BE2C (cell line): ENCODE measurements around the gene SIRPG.

Source experiments
- DNase-seq: peaks from one replicate; pipeline ENCODE4 v3.0.0-alpha.2; 2020
- H3K27me3 ChIP-seq: fragments of 250-450 bp; sonication (Bioruptor Pico); 2 replicates; pipeline ENCODE4 v1.5.1; 2020; ENCODE audit warnings: mild to moderate bottlenecking
- H3K36me3 ChIP-seq: fragments of 250-450 bp; sonication (Bioruptor Pico); 2 replicates; pipeline ENCODE4 v1.5.1; 2020; ENCODE audit warnings: mild to moderate bottlenecking
- H3K4me1 ChIP-seq: fragments of 250-450 bp; sonication (Bioruptor Pico); 2 replicates; pipeline ENCODE4 v1.5.1; 2020
- H3K4me3 ChIP-seq: 2 replicates; pipeline ENCODE4 v1.5.1; 2011; ENCODE audit warnings: low read depth, low read length
- H3K9me3 ChIP-seq: fragments of 250-450 bp; sonication (Bioruptor Pico); 2 replicates; pipeline ENCODE4 v1.5.1; 2020
- CTCF ChIP-seq: IDR thresholded peaks from 2 replicates; pipeline ENCODE4 v1.5.1; 2012; ENCODE audit warnings: mild to moderate bottlenecking, low read depth, low read length

The SIRPG gene

GRCh38 chr20:1674361-1674760 is 16.8 kb upstream of the SIRPG start:
- DNase-seq = no peak
- H3K4me1 ChIP-seq = no peaks in the 10 kb centered on the region
- H3K36me3 ChIP-seq = no peaks in the 10 kb centered on the region
- H3K9me3 ChIP-seq = no peaks in the 10 kb centered on the region
- no peak overlapping the region for H3K4me3 ChIP-seq
- TF ChIP-seq CTCF = no peak
- H3K27me3 ChIP-seq = no peaks in the 10 kb centered on the region

GRCh38 chr20:1673424-1673823 is 15.8 kb upstream of the SIRPG start:
- Histone ChIP-seq H3K4me3 (no peak overlapping the region), H3K9me3 (no peaks in the 10 kb centered on the region), H3K36me3 (no peaks in the 10 kb centered on the region), H3K4me1 (no peaks in the 10 kb centered on the region), H3K27me3 (no peaks in the 10 kb centered on the region)
- DNase-seq = no peak
- TF ChIP-seq CTCF = no peak

GRCh38 chr20:1672728-1673127 is 15.1 kb upstream of the SIRPG start:
- DNase-seq = no peak
- Histone ChIP-seq H3K4me3 (no peak overlapping the region), H3K9me3 (no peaks in the 10 kb centered on the region), H3K36me3 (no peaks in the 10 kb centered on the region), H3K27me3 (no peaks in the 10 kb centered on the region), H3K4me1 (no peaks in the 10 kb centered on the region)
- no peak for TF ChIP-seq CTCF

GRCh38 chr20:1671891-1672669 is 14.5 kb upstream of the SIRPG start:
- Histone ChIP-seq H3K4me3 (no peak overlapping the region), H3K9me3 (no peaks in the 10 kb centered on the region), H3K36me3 (no peaks in the 10 kb centered on the region), H3K4me1 (no peaks in the 10 kb centered on the region), H3K27me3 (no peaks in the 10 kb centered on the region)
- no peak for DNase-seq
- TF ChIP-seq CTCF = no peak

- no peak overlapping the region for H3K4me3 ChIP-seq
- H3K27me3 ChIP-seq = no peaks in the 10 kb centered on the region
- no peaks in the 10 kb centered on the region for H3K36me3 ChIP-seq
- no peak for TF ChIP-seq CTCF
- no peak for DNase-seq
- H3K4me1 ChIP-seq = no peaks in the 10 kb centered on the region
- no peaks in the 10 kb centered on the region for H3K9me3 ChIP-seq
Measured at GRCh38 chr20:1669304-1669703, 11.7 kb upstream of the SIRPG start.

GRCh38 chr20:1667502-1668085 is 10.0 kb upstream of the SIRPG start:
- DNase-seq = no peak
- Histone ChIP-seq H3K4me3 (no peak overlapping the region), H3K9me3 (no peaks in the 10 kb centered on the region), H3K36me3 (no peaks in the 10 kb centered on the region), H3K27me3 (no peaks in the 10 kb centered on the region), H3K4me1 (no peaks in the 10 kb centered on the region)
- TF ChIP-seq CTCF = no peak
